ENCODE measurements around the gene DIP2C.
"Not testable (repeated sequence)": the region's sequence is repeated elsewhere in the genome, so short reads cannot be mapped to it uniquely, and the experiment has no call there.

DIP2C gene

GRCh38 chr10:435397-435796 is 254.1 kb downstream of the DIP2C start:
- DNase-seq, result no peak

GRCh38 chr10:429696-430095 is 259.8 kb downstream of the DIP2C start:
- no peak for DNase-seq

- DNase-seq, result no peak
Measured at GRCh38 chr10:427761-428519, 261.5 kb downstream of the DIP2C start.

- DNase-seq, result not testable (repeated sequence)
Measured at GRCh38 chr10:425365-425764, 264.1 kb downstream of the DIP2C start.

- DNase-seq, result not testable (repeated sequence)
Measured at GRCh38 chr10:424724-425123, 264.7 kb downstream of the DIP2C start.

- DNase-seq, result no peak
Measured at GRCh38 chr10:423178-423577, 266.3 kb downstream of the DIP2C start.

- DNase-seq, result no peak
Measured at GRCh38 chr10:422675-423074, 266.8 kb downstream of the DIP2C start.

GRCh38 chr10:422241-422640 is 267.2 kb downstream of the DIP2C start:
- DNase-seq, result no peak

- no peak for DNase-seq
Measured at GRCh38 chr10:421170-421569, 268.3 kb downstream of the DIP2C start.

- DNase-seq, result no peak
Measured at GRCh38 chr10:420154-421121, 269.0 kb downstream of the DIP2C start.

GRCh38 chr10:418894-419293 is 270.6 kb downstream of the DIP2C start:
- no peak for DNase-seq

- DNase-seq, result no peak
Measured at GRCh38 chr10:418226-418625, 271.2 kb downstream of the DIP2C start.

- no peak for DNase-seq
Measured at GRCh38 chr10:416091-416515, 273.4 kb downstream of the DIP2C start.

- no peak for DNase-seq
Measured at GRCh38 chr10:413662-414071, 275.8 kb downstream of the DIP2C start.

- DNase-seq, result no peak
Measured at GRCh38 chr10:412109-412508, 277.4 kb downstream of the DIP2C start.

GRCh38 chr10:411603-412002 is 277.9 kb downstream of the DIP2C start:
- DNase-seq, result no peak

- DNase-seq, result no peak
Measured at GRCh38 chr10:409408-410040, 279.9 kb downstream of the DIP2C start.

GRCh38 chr10:408236-408635 is 281.2 kb downstream of the DIP2C start:
- no peak for DNase-seq

- DNase-seq, result no peak
Measured at GRCh38 chr10:406976-407375, 282.5 kb downstream of the DIP2C start.

- no peak for DNase-seq
Measured at GRCh38 chr10:405648-406047, 283.8 kb downstream of the DIP2C start.

- no peak for DNase-seq
Measured at GRCh38 chr10:404991-405390, 284.5 kb downstream of the DIP2C start.

- no peak for DNase-seq
Measured at GRCh38 chr10:404346-404745, 285.1 kb downstream of the DIP2C start.

- DNase-seq, result no peak
Measured at GRCh38 chr10:398954-399353, 290.5 kb downstream of the DIP2C start.
